Neutrophil (primary cell): ENCODE measurements around the gene TSHR.

Experiments used
- H3K27ac ChIP-seq: fragments of 200-600 bp; sonication (generic); 2 replicates; pipeline ENCODE4 v1.5.1; 2016; ENCODE audit warnings: mild to moderate bottlenecking, moderate library complexity
- H3K27me3 ChIP-seq: fragments of 200-600 bp; sonication (generic); 2 replicates; pipeline ENCODE4 v1.6.0; 2016; ENCODE audit warnings: mild to moderate bottlenecking
- H3K36me3 ChIP-seq: fragments of 200-600 bp; sonication (generic); 2 replicates; pipeline ENCODE4 v1.5.1; 2017
- H3K4me1 ChIP-seq, 2 experiments: fragments of 200-600 bp in 1 of 2; sonication (generic) in 1 of 2; 1 replicate in 1 of 2; 2 replicates in 1 of 2; pipeline versions ENCODE4 v1.5.1 to v1.6.1; 2013 to 2016; ENCODE audit warnings: low read depth in 1 of 2, low read length in 1 of 2, mild to moderate bottlenecking in 1 of 2, moderate library complexity in 1 of 2; ENCODE audit not compliant: control insufficient read depth in 1 of 2, insufficient read depth in 1 of 2
- H3K4me3 ChIP-seq, 2 experiments: fragments of 200-600 bp in 1 of 2; sonication (generic) in 1 of 2; 1 replicate in 1 of 2; 2 replicates in 1 of 2; pipeline ENCODE4 v1.5.1; 2013 to 2016; ENCODE audit warnings: low read depth in 1 of 2, low read length in 1 of 2, mild to moderate bottlenecking in 1 of 2, moderate library complexity in 1 of 2
- H3K9me3 ChIP-seq: fragments of 200-600 bp; sonication (generic); 2 replicates; pipeline ENCODE4 v1.5.1; 2016
- TF ChIP-seq, protein P1 (sequence below): fragments of 200-600 bp; sonication (generic); IDR thresholded peaks from 2 replicates; pipeline ENCODE4 v1.5.1; 2016; ENCODE audit warnings: antibody characterized with exemption

Gene TSHR

DNA sequence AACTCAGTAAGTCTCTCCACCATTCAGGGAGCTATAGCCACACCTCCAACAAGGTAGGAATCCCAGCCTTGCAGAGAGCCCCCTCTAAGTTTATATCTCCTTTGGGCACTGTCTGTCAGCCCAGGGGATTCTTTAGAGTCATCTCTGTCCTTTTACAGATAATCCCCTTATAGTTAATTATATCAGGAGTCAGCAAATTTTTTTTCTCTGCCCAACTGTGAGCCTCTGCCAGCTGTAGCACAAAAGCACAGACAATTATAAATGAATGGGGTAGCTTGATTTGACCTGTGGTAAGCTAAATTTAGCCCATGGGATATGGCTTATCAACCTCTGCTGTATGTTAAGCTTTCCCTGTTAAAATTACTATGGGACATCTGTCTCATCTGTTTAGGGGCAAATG is 22.1 kb upstream of the TSHR start:
- Histone ChIP-seq H3K9me3 (no peaks in the 10 kb centered on the region), H3K4me1 (peaks cover 40 to 47% of the 10 kb centered on the region in 2 experiments), H3K27me3 (no peaks in the 10 kb centered on the region), H3K36me3 (no peaks in the 10 kb centered on the region), H3K27ac (no peak overlapping the region), H3K4me3 (no peak overlapping the region)
- TF ChIP-seq, protein P1, sequence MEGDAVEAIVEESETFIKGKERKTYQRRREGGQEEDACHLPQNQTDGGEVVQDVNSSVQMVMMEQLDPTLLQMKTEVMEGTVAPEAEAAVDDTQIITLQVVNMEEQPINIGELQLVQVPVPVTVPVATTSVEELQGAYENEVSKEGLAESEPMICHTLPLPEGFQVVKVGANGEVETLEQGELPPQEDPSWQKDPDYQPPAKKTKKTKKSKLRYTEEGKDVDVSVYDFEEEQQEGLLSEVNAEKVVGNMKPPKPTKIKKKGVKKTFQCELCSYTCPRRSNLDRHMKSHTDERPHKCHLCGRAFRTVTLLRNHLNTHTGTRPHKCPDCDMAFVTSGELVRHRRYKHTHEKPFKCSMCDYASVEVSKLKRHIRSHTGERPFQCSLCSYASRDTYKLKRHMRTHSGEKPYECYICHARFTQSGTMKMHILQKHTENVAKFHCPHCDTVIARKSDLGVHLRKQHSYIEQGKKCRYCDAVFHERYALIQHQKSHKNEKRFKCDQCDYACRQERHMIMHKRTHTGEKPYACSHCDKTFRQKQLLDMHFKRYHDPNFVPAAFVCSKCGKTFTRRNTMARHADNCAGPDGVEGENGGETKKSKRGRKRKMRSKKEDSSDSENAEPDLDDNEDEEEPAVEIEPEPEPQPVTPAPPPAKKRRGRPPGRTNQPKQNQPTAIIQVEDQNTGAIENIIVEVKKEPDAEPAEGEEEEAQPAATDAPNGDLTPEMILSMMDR: no peak

GRCh38 chr14:80933686-80934085 is 21.7 kb upstream of the TSHR start:
- no peaks in the 10 kb centered on the region for H3K9me3 ChIP-seq
- TF ChIP-seq, protein P1: no peak
- no peaks in the 10 kb centered on the region for H3K27me3 ChIP-seq
- no peak overlapping the region for H3K4me3 ChIP-seq
- H3K27ac ChIP-seq: no peak overlapping the region
- H3K4me1 ChIP-seq: peaks cover 40 to 47% of the 10 kb centered on the region in 2 experiments
- H3K36me3 ChIP-seq: no peaks in the 10 kb centered on the region

DNA sequence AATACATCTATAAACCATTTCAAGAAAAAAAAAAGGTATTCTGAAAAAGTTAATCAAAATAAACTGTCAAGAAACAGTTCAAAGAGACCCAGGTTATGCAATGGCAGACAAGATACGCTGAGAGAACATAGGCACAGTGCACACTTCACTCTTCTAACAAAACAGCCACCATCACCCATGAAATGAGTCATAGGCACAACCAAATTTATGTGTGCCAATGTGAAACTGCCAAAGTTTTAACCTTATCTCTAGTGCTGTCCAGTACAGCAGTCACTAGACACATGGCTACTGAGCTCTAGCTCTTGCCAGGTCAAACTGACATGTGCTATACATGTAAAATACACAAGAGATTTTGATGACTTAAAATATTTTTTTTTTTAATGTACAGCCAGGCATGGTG is 15.3 kb upstream of the TSHR start:
- TF ChIP-seq, protein P1: no peak
- Histone ChIP-seq H3K27ac (no peak overlapping the region), H3K36me3 (no peaks in the 10 kb centered on the region), H3K9me3 (no peaks in the 10 kb centered on the region), H3K4me1 (peaks cover 12 to 14% of the 10 kb centered on the region in 2 experiments), H3K27me3 (no peaks in the 10 kb centered on the region), H3K4me3 (no peak overlapping the region)

DNA sequence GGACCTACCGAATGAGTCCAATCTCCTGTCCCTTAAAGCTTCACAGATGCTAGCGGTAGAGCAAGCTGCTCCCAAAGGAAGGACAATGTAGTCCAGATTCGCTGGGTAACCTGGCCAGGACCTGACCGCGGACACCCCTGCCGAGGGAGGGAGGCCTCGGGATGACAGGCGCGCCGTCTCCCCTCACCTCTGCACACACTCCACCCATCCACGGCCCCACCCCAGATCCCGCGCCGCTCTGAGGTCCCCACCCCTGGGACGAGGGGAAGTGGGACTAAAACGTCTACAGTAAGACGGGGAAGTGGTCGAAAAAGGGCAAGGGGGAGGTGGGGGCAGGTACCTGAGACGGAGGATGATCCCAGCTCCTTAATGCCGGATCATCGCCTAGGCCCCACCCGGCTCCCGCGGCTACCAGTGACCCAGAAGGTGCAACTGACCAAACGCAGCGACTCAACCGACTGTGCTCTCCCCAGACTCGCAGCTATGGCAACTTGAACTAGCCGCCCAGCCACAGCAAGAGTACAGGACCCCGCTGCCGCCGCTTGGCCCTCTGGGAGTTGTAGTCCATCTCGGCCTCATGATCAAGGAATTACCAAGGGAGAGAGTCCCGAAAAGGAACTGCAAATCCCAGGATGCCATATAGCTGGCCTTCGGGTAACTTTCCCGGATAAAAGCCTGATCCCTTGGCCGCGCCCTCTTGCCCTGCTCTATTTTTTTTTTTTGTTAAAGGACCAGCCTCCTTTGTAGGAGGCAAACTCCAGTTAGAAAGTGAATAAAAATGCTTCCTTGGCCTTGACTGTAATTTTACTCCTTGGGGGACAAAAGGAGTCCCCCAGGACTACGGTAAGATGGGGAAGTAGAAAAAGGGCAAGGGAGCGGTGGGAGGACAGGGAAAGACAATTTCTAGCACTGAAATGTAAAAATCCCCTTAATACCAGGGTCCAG is 13.9 kb upstream of the TSHR start, which contains the start of gene CEP128:
TSS of gene CEP128 (minus strand) at position 498 of the 945 bp plus-strand sequence.
- H3K27ac ChIP-seq: peak within 1 kb of the TSS; percentile 59
- H3K27me3 ChIP-seq: no peaks in the 10 kb centered on the region
- H3K36me3 ChIP-seq: no peaks in the 10 kb centered on the region
- H3K9me3 ChIP-seq: no peaks in the 10 kb centered on the region
- TF ChIP-seq, protein P1: no peak
- H3K4me1 ChIP-seq: peaks cover 12 to 14% of the 10 kb centered on the region in 2 experiments
- peak within 1 kb of the TSS; percentile 71 for H3K4me3 ChIP-seq

- TF ChIP-seq, protein P1: no peak
These were observed 13.2 kb upstream of the TSHR start for GRCh38 chr14:80942191-80942600.

More at GRCh38 chr14:80942191-80942600, 13.2 kb upstream of the TSHR start:
- Histone ChIP-seq H3K36me3 (no peaks in the 10 kb centered on the region), H3K4me3 (peak overlapping the region; percentile 71), H3K27me3 (no peaks in the 10 kb centered on the region), H3K27ac (peak overlapping the region; percentile 59), H3K4me1 (peaks cover 12 to 14% of the 10 kb centered on the region in 2 experiments), H3K9me3 (no peaks in the 10 kb centered on the region)
